GM12891 (cell line): ENCODE results near the gene NREP. TPM values are rescaled to one million over a fixed set of nuclear protein-coding genes. Genes with fewer than 3 reads are reported as not detected.

Experiments
- DNase-seq: peaks from one replicate; pipeline ENCODE4 v3.0.0; 2011; ENCODE audit warnings: low spot score; ENCODE audit not compliant: insufficient read length
- FAIRE-seq: peaks from 2 replicates; lab custom pipeline; 2011; peaks lifted over from hg19 to GRCh38; lab: Jason Lieb, UNC
- PAX5 ChIP-seq: IDR thresholded peaks from 2 replicates; pipeline ENCODE4 v1.6.1; 2011; ENCODE audit warnings: low read length, moderate library complexity, mild to moderate bottlenecking; ENCODE audit not compliant: insufficient read depth, severe bottlenecking
- POLR2A ChIP-seq: IDR thresholded peaks from 2 replicates; pipeline ENCODE4 v1.6.1; 2011; ENCODE audit warnings: low read depth, low read length, control low read depth
- POLR2AphosphoS5 ChIP-seq: IDR thresholded peaks from 2 replicates; pipeline ENCODE4 v1.6.1; 2011; ENCODE audit warnings: low read depth, low read length, control low read depth
- POU2F2 ChIP-seq: IDR thresholded peaks from 2 replicates; pipeline ENCODE4 v1.6.1; 2011; ENCODE audit warnings: low read depth, mild to moderate bottlenecking, control low read depth, low read length, moderate library complexity
- SPI1 ChIP-seq: IDR thresholded peaks from 2 replicates; pipeline ENCODE4 v1.6.1; 2011; ENCODE audit warnings: low read depth, low read length, control low read depth
- TAF1 ChIP-seq: IDR thresholded peaks from 2 replicates; pipeline ENCODE4 v1.6.1; 2011; ENCODE audit warnings: low read depth, low read length, control low read depth
- polyA plus RNA-seq: library from polyadenylated mRNA; unstranded; fragments of >200 nt; gene quantifications from one replicate; pipeline ENCODE4 v1.2.1, GENCODE V29; 2012; ENCODE audit warnings: low read depth, missing spikeins, inconsistent platforms; ENCODE audit not compliant: missing spikeins

NREP gene
- 20.6 TPM for polyA plus RNA-seq

GRCh38 chr5:111756581-111757354 lies at the start of gene NREP:
NREP (minus strand) TSS chr5:111757194; CDS start chr5:111755772, 1,422 bp downstream.
- no peak; the same call in 1 of the 2 replicates for TF ChIP-seq POLR2A
- TF ChIP-seq SPI1, result no peak
- peak; percentile 45; the same call in 1 of the 2 replicates for TF ChIP-seq TAF1
- TF ChIP-seq POU2F2, result no peak
- TF ChIP-seq PAX5, result no peak
- FAIRE-seq (peak; percentile 33), DNase-seq (no peak)

DNA sequence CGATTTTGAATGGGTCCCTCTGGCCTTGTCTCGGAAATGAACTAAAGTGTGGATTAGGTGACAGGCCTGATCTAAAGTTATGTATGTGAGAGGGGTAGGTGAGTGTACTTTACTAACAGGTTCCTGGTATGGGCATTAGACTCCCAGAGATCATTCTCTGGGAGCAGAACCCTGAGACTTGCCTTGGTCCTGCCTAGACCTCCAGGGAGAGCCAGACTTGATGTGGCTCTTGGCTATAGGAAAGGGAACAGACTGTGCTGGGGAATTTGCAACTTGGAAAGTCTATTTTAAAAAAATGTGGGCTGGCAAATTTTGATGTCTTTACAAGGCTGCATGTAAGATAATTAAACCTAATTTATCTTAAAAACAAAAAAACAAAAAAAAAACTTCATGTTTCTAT lies 49.8 kb upstream of the NREP start:
- no peak for FAIRE-seq
- TF ChIP-seq POU2F2 (no peak), SPI1 (no peak), PAX5 (no peak), POLR2AphosphoS5 (no peak), TAF1 (no peak), POLR2A (no peak)
- DNase-seq, result no peak

GRCh38 chr5:111806156-111806555 lies 49.2 kb upstream of the NREP start:
- DNase-seq, result no peak

GRCh38 chr5:111805071-111805470 lies 48.1 kb upstream of the NREP start:
- DNase-seq, result no peak
- no peak for FAIRE-seq
- no peak for TF ChIP-seq POLR2AphosphoS5
- no peak for TF ChIP-seq TAF1
- no peak for TF ChIP-seq POU2F2
- no peak for TF ChIP-seq PAX5
- no peak for TF ChIP-seq POLR2A
- no peak for TF ChIP-seq SPI1

More at GRCh38 chr5:111806156-111806555, 49.2 kb upstream of the NREP start:
- no peak for FAIRE-seq
- TF ChIP-seq SPI1 (no peak), PAX5 (no peak), POU2F2 (no peak), TAF1 (no peak), POLR2AphosphoS5 (no peak), POLR2A (no peak)

DNA sequence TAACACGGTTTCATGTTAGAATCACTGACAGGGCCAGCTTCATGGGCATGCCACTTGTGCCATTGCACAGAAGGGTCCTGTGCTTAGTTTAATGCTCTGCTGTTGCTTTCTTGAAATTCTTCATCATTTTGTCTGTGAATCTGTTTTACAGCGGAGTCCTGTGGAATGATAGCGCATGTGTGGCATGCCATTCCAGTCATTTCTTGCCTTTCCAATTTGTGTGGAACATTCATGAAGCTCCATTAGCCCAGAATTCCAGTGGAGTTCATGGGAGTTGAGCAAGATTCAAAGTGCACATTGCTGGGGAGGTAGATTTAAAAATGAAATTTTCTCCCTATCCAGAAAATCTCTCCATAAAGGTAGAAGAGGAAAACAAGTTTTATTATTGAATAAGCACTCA lies 43.4 kb upstream of the NREP start:
- TF ChIP-seq PAX5, result no peak
- no peak for TF ChIP-seq TAF1
- TF ChIP-seq POU2F2, result no peak
- TF ChIP-seq POLR2AphosphoS5, result no peak
- FAIRE-seq (no peak), DNase-seq (no peak)

DNA sequence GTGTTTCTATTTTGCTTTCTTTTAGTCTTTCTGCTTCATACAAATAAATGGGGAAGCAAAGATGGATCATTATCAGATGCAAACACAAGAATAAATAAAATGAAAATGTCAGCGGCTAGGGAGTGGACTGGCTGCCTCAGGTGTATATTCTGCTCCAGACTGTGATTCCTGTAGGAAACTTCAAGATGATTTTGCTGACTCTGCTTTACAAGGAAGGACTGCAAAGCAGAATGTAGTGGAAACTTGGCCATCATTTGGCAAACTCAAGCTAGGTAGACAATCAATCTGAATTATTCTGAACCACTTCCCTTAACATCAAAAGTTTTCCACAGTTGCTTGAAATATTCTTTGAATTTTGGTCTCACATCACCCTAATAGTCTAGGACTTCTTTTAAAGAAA lies 38.1 kb upstream of the NREP start:
- DNase-seq, result no peak
- TF ChIP-seq SPI1 (no peak), POU2F2 (no peak), TAF1 (no peak), POLR2AphosphoS5 (no peak), POLR2A (no peak), PAX5 (no peak)
- FAIRE-seq, result no peak

DNA sequence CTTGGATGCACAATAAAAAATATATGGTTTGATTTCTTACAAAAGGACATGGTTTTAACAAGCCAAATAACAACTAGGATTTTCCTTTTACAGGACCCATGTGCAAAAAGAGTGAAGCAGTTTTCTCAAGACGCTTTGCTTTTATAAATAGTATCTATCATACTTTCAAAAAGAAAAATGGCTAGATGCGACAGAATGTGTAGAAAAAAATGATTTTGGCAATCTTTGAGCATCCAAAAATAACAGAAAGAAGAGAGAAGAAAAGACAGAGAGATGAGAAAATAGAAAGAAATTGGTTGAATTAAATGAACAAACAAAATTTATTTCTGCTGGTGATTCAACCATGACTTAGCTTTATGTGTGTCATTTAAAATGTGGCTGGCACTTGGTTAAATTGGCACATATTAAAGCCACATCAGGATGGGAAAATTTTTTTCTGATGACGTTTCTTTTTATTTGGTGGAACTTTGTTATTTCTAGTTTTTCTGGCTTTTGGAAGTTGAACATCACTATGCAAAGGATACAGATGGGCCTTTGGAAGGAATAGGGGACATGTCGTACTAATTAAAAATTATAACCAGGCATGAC lies 35.6 kb upstream of the NREP start:
- DNase-seq, result no peak
- no peak for TF ChIP-seq POLR2AphosphoS5
- TF ChIP-seq SPI1, result no peak
- no peak for TF ChIP-seq PAX5
- no peak for TF ChIP-seq POU2F2
- TF ChIP-seq POLR2A, result no peak
- TF ChIP-seq TAF1, result no peak
- FAIRE-seq, result no peak

GRCh38 chr5:111790295-111790694 lies 33.3 kb upstream of the NREP start:
- no peak for TF ChIP-seq SPI1
- TF ChIP-seq POLR2A, result no peak
- no peak for TF ChIP-seq PAX5
- TF ChIP-seq TAF1, result no peak
- TF ChIP-seq POLR2AphosphoS5, result no peak
- TF ChIP-seq POU2F2, result no peak
- FAIRE-seq (no peak), DNase-seq (no peak)

DNA sequence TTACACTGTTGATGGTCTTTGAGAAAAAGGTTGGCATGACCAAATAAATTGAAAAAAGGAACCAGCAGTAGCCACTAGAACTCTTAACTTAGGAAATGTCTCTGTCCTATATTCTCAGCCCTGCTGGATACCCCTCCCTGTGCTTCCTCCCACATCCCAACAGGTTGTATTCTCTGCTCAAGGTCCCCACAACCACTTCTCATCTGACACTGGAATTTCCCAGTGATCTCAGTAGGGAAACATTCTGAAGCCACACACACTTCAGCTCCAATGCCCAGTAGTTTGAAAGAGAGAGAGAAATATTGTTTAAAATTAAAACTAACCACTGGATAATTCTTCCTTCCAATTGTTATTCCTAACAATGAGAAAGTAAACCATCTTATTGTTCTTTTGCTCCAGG lies 30.0 kb upstream of the NREP start:
- FAIRE-seq, result no peak

More for the DNA sequence above, 30.0 kb upstream of the NREP start:
- TF ChIP-seq TAF1 (no peak), POU2F2 (no peak), POLR2A (no peak), SPI1 (no peak), PAX5 (no peak), POLR2AphosphoS5 (no peak)
- no peak for DNase-seq
